ENCODE data around the gene MAGEE1. TPM values are rescaled to one million over a fixed set of nuclear protein-coding genes. Genes with fewer than 3 reads are reported as not detected.
A peak's percentile ranks its signal among the peaks of the same experiment; 100 is the strongest.

Gene MAGEE1
- 1.0 and 3.3 TPM in 2 replicates for total RNA-seq

DNA sequence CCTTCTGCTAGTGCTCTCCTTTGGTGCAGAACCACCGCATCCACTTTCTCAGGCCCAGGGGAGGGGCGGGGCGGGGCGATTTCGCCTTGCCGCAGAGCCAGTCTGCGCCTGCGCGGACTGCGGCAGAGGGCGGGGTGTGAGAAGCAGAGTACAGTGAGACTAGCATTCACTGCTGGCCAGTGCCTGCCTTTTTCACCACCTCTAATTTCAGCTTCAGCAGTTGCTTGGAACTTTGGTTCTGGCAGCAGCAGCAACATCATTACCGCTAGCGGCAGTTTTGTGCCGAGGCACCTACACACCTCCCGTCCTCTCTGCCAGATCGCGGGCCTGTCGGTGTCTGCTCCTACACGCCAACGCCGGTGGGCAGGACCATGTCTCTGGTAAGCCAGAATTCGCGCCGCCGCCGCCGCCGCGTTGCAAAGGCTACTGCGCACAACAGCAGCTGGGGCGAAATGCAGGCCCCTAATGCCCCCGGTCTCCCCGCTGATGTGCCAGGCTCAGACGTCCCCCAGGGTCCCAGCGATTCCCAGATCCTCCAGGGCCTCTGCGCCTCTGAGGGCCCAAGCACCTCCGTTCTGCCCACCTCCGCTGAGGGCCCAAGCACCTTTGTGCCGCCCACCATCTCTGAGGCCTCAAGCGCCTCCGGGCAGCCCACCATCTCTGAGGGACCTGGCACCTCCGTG, at the start of gene MAGEE1:
Gene MAGEE1 (plus strand): TSS at position 151 of the 683 bp plus-strand sequence. CDS start 221 bp downstream, at position 372.
- DNase-seq (ENCODE audit: low read depth) = peak; percentile 59

DNA sequence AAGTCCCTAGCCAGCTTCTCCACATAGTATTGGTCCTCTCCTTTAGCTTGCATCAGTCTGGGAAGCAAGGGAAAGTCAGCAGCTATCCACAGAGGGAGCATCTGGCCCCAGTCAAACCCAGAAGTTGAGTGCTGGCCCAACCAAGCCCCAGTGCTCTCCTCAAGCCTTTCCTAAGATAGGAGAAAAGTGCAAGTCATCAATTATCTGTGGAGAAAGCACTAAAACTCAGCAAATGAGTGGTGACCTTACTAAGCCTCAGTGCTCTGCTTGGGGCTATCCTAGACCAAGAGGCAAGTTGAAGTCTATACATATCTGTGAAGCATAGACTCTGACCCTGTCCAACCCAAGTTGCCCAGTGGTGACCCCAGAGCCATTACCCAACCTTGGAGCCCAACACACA, 28.5 kb upstream of the MAGEE1 start:
- DNase-seq (ENCODE audit: low read depth) = no peak

- DNase-seq (ENCODE audit: low read depth) = no peak
Observed at GRCh38 chrX:76407795-76408194, 19.7 kb upstream of the MAGEE1 start.

DNA sequence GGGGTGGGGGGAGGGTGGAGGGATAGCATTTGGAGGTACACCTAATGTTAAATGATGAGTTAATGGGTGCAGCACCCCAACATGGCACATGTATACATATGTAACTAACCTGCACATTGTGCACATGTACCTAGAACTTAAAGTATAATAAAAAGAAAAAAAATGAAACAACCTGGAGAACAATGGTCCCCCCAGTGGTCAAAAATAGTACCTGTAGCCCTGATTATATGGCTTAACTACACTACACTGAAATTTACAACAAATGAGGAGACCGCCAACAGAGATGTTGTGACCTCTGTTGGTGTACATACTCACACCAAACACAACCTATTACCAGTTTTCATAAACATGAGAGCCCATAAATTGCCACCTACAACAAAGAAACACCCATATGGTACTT, 7.3 kb upstream of the MAGEE1 start:
- DNase-seq (ENCODE audit: low read depth) = no peak

DNA sequence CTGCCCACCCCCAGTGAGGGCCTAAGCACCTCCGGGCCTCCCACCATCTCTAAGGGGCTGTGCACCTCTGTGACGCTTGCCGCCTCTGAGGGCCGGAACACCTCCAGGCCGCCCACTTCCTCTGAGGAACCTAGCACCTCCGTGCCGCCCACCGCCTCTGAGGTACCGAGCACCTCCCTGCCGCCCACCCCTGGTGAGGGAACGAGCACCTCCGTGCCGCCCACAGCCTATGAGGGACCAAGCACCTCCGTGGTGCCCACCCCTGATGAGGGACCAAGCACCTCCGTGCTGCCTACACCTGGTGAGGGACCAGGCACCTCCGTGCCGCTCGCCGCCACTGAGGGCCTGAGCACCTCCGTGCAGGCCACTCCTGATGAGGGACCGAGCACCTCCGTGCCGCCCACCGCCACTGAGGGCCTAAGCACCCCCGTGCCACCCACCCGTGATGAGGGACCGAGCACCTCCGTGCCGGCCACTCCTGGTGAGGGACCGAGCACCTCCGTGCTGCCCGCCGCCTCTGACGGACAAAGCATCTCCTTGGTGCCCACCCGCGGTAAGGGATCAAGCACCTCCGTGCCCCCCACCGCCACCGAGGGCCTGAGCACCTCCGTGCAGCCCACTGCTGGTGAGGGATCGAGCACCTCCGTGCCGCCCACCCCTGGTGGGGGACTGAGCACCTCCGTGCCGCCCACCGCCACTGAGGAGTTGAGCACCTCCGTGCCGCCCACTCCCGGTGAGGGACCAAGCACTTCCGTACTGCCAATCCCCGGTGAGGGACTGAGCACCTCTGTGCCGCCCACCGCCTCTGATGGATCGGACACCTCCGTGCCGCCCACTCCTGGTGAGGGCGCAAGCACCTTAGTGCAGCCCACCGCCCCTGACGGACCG, 977 bp downstream of the MAGEE1 start:
- no peak for DNase-seq (ENCODE audit: low read depth)

DNA sequence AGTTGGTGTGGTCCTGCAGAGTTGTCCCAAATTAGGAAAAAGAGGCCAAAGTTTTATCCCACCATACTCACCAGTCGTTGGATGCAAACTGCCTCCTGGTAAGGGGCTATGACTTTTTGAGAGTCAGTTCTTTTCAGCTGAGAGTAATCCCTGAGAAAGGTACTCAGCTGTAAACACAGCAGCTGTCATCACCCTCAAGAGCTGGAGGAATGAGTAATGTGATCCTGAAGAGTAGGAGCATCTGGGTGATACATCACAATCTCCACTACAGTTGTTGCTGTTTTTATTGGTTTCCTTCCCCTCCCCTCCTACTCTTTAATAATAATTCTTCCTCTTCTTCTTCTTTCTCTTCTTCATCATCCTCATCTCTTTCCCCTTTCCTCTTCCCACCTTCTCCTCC, 5.7 kb downstream of the MAGEE1 start:
- no peak for DNase-seq (ENCODE audit: low read depth)

GRCh38 chrX:76434103-76434741, 6.7 kb downstream of the MAGEE1 start:
- no peak for DNase-seq (ENCODE audit: low read depth)

- no peak for DNase-seq (ENCODE audit: low read depth)
Observed at GRCh38 chrX:76439188-76439587, 11.7 kb downstream of the MAGEE1 start.

GRCh38 chrX:76453737-76454406, 26.4 kb downstream of the MAGEE1 start:
- no peak for DNase-seq (ENCODE audit: low read depth)

- DNase-seq (ENCODE audit: low read depth) = peak; percentile 13
Observed at GRCh38 chrX:76454456-76454927, 27.0 kb downstream of the MAGEE1 start.

GRCh38 chrX:76477353-76477752, 49.8 kb downstream of the MAGEE1 start:
- DNase-seq (ENCODE audit: low read depth) = no peak

Data from renal cortical epithelial cell (primary cell).